Endothelial cell (in vitro differentiated cells): ENCODE data around the gene CUL7. TPM values are rescaled to one million over a fixed set of nuclear protein-coding genes. Genes with fewer than 3 reads are reported as not detected.

Source experiments
- DNase-seq: peaks from one replicate; pipeline ENCODE4 v3.0.0; 2021; ENCODE audit warnings: low spot score
- H3K27ac Mint-ChIP-seq: one replicate; pipeline ENCODE4 v1.8.0; 2021; ENCODE audit warnings: mixed read lengths, inconsistent platforms; ENCODE audit not compliant: unreplicated experiment
- H3K27me3 Mint-ChIP-seq: one replicate; pipeline ENCODE4 v1.8.0; 2021; ENCODE audit warnings: mild to moderate bottlenecking, moderate library complexity, mixed read lengths, inconsistent platforms; ENCODE audit not compliant: unreplicated experiment
- H3K36me3 Mint-ChIP-seq: one replicate; pipeline ENCODE4 v1.8.0; 2021; ENCODE audit warnings: mild to moderate bottlenecking, low read depth, mixed read lengths, inconsistent platforms; ENCODE audit not compliant: unreplicated experiment
- H3K4me1 Mint-ChIP-seq: one replicate; pipeline ENCODE4 v1.8.0; 2021; ENCODE audit warnings: mild to moderate bottlenecking, mixed read lengths, inconsistent platforms; ENCODE audit not compliant: unreplicated experiment
- H3K4me3 Mint-ChIP-seq: one replicate; pipeline ENCODE4 v1.8.0; 2021; ENCODE audit warnings: mild to moderate bottlenecking, mixed read lengths, inconsistent platforms; ENCODE audit not compliant: unreplicated experiment
- H3K9me3 Mint-ChIP-seq: one replicate; pipeline ENCODE4 v1.8.0; 2021; ENCODE audit warnings: mixed read lengths, inconsistent platforms; ENCODE audit not compliant: unreplicated experiment
- CTCF ChIP-seq: fragments of 200-600 bp; sonication (generic); IDR thresholded peaks from one replicate; pipeline ENCODE4 v1.5.0; 2021; ENCODE audit warnings: antibody characterized with exemption; ENCODE audit not compliant: unreplicated experiment
- total RNA-seq: library from RNA; stranded (reverse); fragmentation: NEBNext Ultra II Directional; extraction: Animal tissue kit (Norgen Biotek cat#: 25700); gene quantifications from one replicate; pipeline ENCODE4 v1.2.1, GENCODE V29; 2021; ENCODE audit not compliant: unreplicated experiment

CUL7 gene
- total RNA-seq, 1 donor from 2014 or later = 42.2 TPM

- DNase-seq = no peak
- peak overlapping the region; percentile 80 for H3K4me3 Mint-ChIP-seq
- peak overlapping the region; percentile 43 for H3K27ac Mint-ChIP-seq
- H3K36me3 Mint-ChIP-seq = peaks cover 22% of the 10 kb centered on the region
- H3K27me3 Mint-ChIP-seq = peaks cover 9% of the 10 kb centered on the region
- H3K4me1 Mint-ChIP-seq = peaks cover 38% of the 10 kb centered on the region
- no peak for TF ChIP-seq CTCF
- no peaks in the 10 kb centered on the region for H3K9me3 Mint-ChIP-seq
Observed at GRCh38 chr6:43077333-43077809, 23.7 kb upstream of the CUL7 start.

- TF ChIP-seq CTCF = no peak
- DNase-seq = peak; percentile 49
- Mint-ChIP-seq H3K27ac (peak overlapping the region; percentile 42), H3K36me3 (peaks cover 28% of the 10 kb centered on the region), H3K4me3 (peak overlapping the region; percentile 80), H3K27me3 (peaks cover 11% of the 10 kb centered on the region), H3K9me3 (no peaks in the 10 kb centered on the region), H3K4me1 (peaks cover 45% of the 10 kb centered on the region)
Observed at GRCh38 chr6:43076464-43077332, 23.0 kb upstream of the CUL7 start.

- Mint-ChIP-seq H3K4me1 (peaks cover 50% of the 10 kb centered on the region), H3K9me3 (no peaks in the 10 kb centered on the region), H3K4me3 (peak within 1 kb of the TSS; percentile 84), H3K27me3 (peaks cover 13% of the 10 kb centered on the region), H3K36me3 (peaks cover 25% of the 10 kb centered on the region), H3K27ac (peak within 1 kb of the TSS; percentile 42)
- no peak for TF ChIP-seq CTCF
- DNase-seq = peak; percentile 87
Observed at GRCh38 chr6:43075670-43076463, 22.2 kb upstream of the CUL7 start, which contains the start of gene PTK7. Gene PTK7 (plus strand): TSS chr6:43076314. CDS start chr6:43076489, 175 bp downstream.

GRCh38 chr6:43074847-43075669 lies 21.4 kb upstream of the CUL7 start:
- Mint-ChIP-seq H3K36me3 (peaks cover 24% of the 10 kb centered on the region), H3K27ac (no peak overlapping the region), H3K27me3 (peaks cover 13% of the 10 kb centered on the region), H3K4me3 (peak overlapping the region; percentile 84), H3K4me1 (peaks cover 57% of the 10 kb centered on the region), H3K9me3 (no peaks in the 10 kb centered on the region)
- no peak for TF ChIP-seq CTCF
- DNase-seq = no peak
